H9 (cell line): ENCODE data around the gene C12orf75. TPM values are rescaled to one million over a fixed set of nuclear protein-coding genes. Genes with fewer than 3 reads are reported as not detected.

ENCODE experiments used
- DNase-seq: peaks from one replicate; pipeline ENCODE4 v3.0.0-alpha.2; 2017
- H2AFZ ChIP-seq: one replicate; pipeline ENCODE4 v1.6.1; 2013; ENCODE audit warnings: mild to moderate bottlenecking, low read length, control low read depth, moderate library complexity
- H2AK5ac ChIP-seq: 2 replicates; pipeline ENCODE4 v1.6.1; 2013; ENCODE audit warnings: low read length, control low read depth, mixed read lengths; ENCODE audit not compliant: insufficient read length
- H2BK120ac ChIP-seq: one replicate; pipeline ENCODE4 v1.6.1; 2013; ENCODE audit warnings: low read depth, mild to moderate bottlenecking, low read length, control low read depth, inconsistent platforms; ENCODE audit not compliant: poor library complexity, severe bottlenecking
- H2BK12ac ChIP-seq: 2 replicates; pipeline ENCODE4 v1.6.1; 2013; ENCODE audit warnings: low read length, control low read depth, mixed read lengths, low read depth; ENCODE audit not compliant: insufficient read length
- H2BK15ac ChIP-seq: 2 replicates; pipeline ENCODE4 v1.6.1; 2013; ENCODE audit warnings: low read depth, low read length, control low read depth
- H2BK20ac ChIP-seq: one replicate; pipeline ENCODE4 v1.6.1; 2013; ENCODE audit warnings: low read depth, mild to moderate bottlenecking, low read length, control low read depth, inconsistent platforms; ENCODE audit not compliant: poor library complexity, severe bottlenecking
- H2BK5ac ChIP-seq: 2 replicates; pipeline ENCODE4 v1.6.1; 2013; ENCODE audit warnings: low read length, control low read depth, mixed read lengths; ENCODE audit not compliant: insufficient read length
- H3K14ac ChIP-seq: 2 replicates; pipeline ENCODE4 v1.6.1; 2013; ENCODE audit warnings: low read length, control low read depth; ENCODE audit not compliant: insufficient read depth
- H3K18ac ChIP-seq: 2 replicates; pipeline ENCODE4 v1.6.1; 2013; ENCODE audit warnings: low read depth, mild to moderate bottlenecking, mixed read lengths, low read length, control low read depth; ENCODE audit not compliant: insufficient read length
- H3K23ac ChIP-seq: 2 replicates; pipeline ENCODE4 v1.6.1; 2013; ENCODE audit warnings: low read length, control low read depth, mixed read lengths, low read depth; ENCODE audit not compliant: insufficient read length
- H3K23me2 ChIP-seq: 2 replicates; pipeline ENCODE4 v1.6.1; 2013; ENCODE audit warnings: low read depth, mild to moderate bottlenecking, mixed read lengths, low read length, control low read depth; ENCODE audit not compliant: insufficient read length, poor library complexity, severe bottlenecking
- H3K27ac ChIP-seq: 2 replicates; pipeline ENCODE4 v1.5.1; 2013; ENCODE audit warnings: low read length, control low read depth, mixed read lengths, low read depth; ENCODE audit not compliant: insufficient read length
- H3K27me3 ChIP-seq: 2 replicates; pipeline ENCODE4 v1.6.1; 2013; ENCODE audit warnings: low read length, control low read depth, inconsistent platforms; ENCODE audit not compliant: insufficient read depth
- H3K4ac ChIP-seq: 2 replicates; pipeline ENCODE4 v1.6.1; 2013; ENCODE audit warnings: low read depth, mild to moderate bottlenecking, control low read depth, inconsistent platforms, low read length, moderate library complexity
- H3K4me1 ChIP-seq: 2 replicates; pipeline ENCODE4 v1.6.1; 2013; ENCODE audit warnings: low read length, control low read depth, inconsistent platforms; ENCODE audit not compliant: insufficient read depth
- H3K4me2 ChIP-seq: 2 replicates; pipeline ENCODE4 v1.6.1; 2013; ENCODE audit warnings: low read length, control low read depth, mixed read lengths; ENCODE audit not compliant: insufficient read length, insufficient read depth
- H3K56ac ChIP-seq: 2 replicates; pipeline ENCODE4 v1.6.1; 2013; ENCODE audit warnings: low read depth, mild to moderate bottlenecking, mixed read lengths, low read length, control low read depth; ENCODE audit not compliant: insufficient read length
- H3K79me1 ChIP-seq: 2 replicates; pipeline ENCODE4 v1.6.1; 2013; ENCODE audit warnings: low read depth, mild to moderate bottlenecking, moderate library complexity, low read length, control low read depth, inconsistent platforms; ENCODE audit not compliant: insufficient read depth, poor library complexity, severe bottlenecking
- H3K79me2 ChIP-seq: 2 replicates; pipeline ENCODE4 v1.6.1; 2013; ENCODE audit warnings: low read length, control low read depth, inconsistent platforms; ENCODE audit not compliant: insufficient read depth
- H3K9ac ChIP-seq: 2 replicates; pipeline ENCODE4 v1.6.1; 2013; ENCODE audit warnings: low read length, control low read depth, mixed read lengths; ENCODE audit not compliant: insufficient read length; ENCODE audit errors: extremely low read depth
- H3K9me3 ChIP-seq: one replicate; pipeline ENCODE4 v1.6.1; 2013; ENCODE audit warnings: low read depth, low read length, inconsistent platforms; ENCODE audit not compliant: control insufficient read depth
- H3T11ph ChIP-seq: one replicate; pipeline ENCODE4 v1.6.1; 2013; ENCODE audit warnings: mild to moderate bottlenecking, low read length, control low read depth, inconsistent platforms
- H4K20me1 ChIP-seq: one replicate; pipeline ENCODE4 v1.6.1; 2013; ENCODE audit not compliant: control insufficient read depth, insufficient read length, insufficient read depth
- H4K5ac ChIP-seq: 2 replicates; pipeline ENCODE4 v1.6.1; 2013; ENCODE audit warnings: low read depth, mild to moderate bottlenecking, mixed read lengths, low read length, control low read depth; ENCODE audit not compliant: insufficient read length
- H4K8ac ChIP-seq: replicated peaks from 2 replicates; pipeline ENCODE4 v1.6.1; 2013; ENCODE audit warnings: low read length, control low read depth, mixed read lengths, low read depth; ENCODE audit not compliant: insufficient read length
- H4K91ac ChIP-seq: 2 replicates; pipeline ENCODE4 v1.6.1; 2013; ENCODE audit warnings: low read depth, mild to moderate bottlenecking, moderate library complexity, mixed read lengths, low read length, control low read depth; ENCODE audit not compliant: insufficient read length
- H3K27ac Mint-ChIP-seq, 3 experiments: 2 replicates in 2 of 3; 3 replicates in 1 of 3; pipeline ENCODE4 v1.8.0; 2020 to 2021; ENCODE audit warnings: mixed read lengths in 3 of 3, mild to moderate bottlenecking in 1 of 3, moderate library complexity in 1 of 3
- H3K27me3 Mint-ChIP-seq: 2 replicates; pipeline ENCODE4 v1.8.0; 2021; ENCODE audit warnings: low read depth, mild to moderate bottlenecking, moderate library complexity, mixed read lengths
- H3K36me3 Mint-ChIP-seq, 3 experiments: 2 replicates in 2 of 3; 3 replicates in 1 of 3; pipeline ENCODE4 v1.8.0; 2020 to 2021; ENCODE audit warnings: low read depth in 3 of 3, mixed read lengths in 3 of 3; ENCODE audit not compliant: insufficient read depth in 1 of 3
- H3K4me1 Mint-ChIP-seq, 2 experiments: 2 replicates each; pipeline ENCODE4 v1.8.0; 2020; ENCODE audit warnings: mixed read lengths in 2 of 2
- H3K4me3 Mint-ChIP-seq, 2 experiments: 2 replicates in 1 of 2; 3 replicates in 1 of 2; pipeline ENCODE4 v1.8.0; 2020 to 2021; ENCODE audit warnings: mild to moderate bottlenecking in 2 of 2, mixed read lengths in 2 of 2, moderate library complexity in 1 of 2
- H3K9me3 Mint-ChIP-seq, 2 experiments: 2 replicates in 1 of 2; 3 replicates in 1 of 2; pipeline ENCODE4 v1.8.0; 2020; ENCODE audit warnings: mild to moderate bottlenecking in 2 of 2, mixed read lengths in 2 of 2, moderate library complexity in 1 of 2
- WGBS: extraction: QIAGEN DNeasy Blood & Tissue Kit; methylation state at CpG from one replicate; pipeline ENCODE4 v1.1.7; 2013; ENCODE audit warnings: missing lambda C conversion rate, low lambda C conversion rate, mixed read lengths; ENCODE audit not compliant: insufficient read length; ENCODE audit errors: extremely low coverage; 5-methylcytosine and 5-hydroxymethylcytosine counted together
- total RNA-seq: library from RNA; stranded (reverse); gene quantifications from 2 replicates; pipeline ENCODE4 v1.2.1, GENCODE V29; 2021
- TF ChIP-seq, protein P1 (sequence below): fragments of 200-600 bp; sonication (generic); conservative IDR thresholded peaks from 3 replicates; pipeline ENCODE4 v1.8.0; 2021; ENCODE audit warnings: antibody characterized with exemption, mild to moderate bottlenecking

Gene C12orf75
- total RNA-seq, 1 experiment from 2014 or later: 37.9 TPM

DNA sequence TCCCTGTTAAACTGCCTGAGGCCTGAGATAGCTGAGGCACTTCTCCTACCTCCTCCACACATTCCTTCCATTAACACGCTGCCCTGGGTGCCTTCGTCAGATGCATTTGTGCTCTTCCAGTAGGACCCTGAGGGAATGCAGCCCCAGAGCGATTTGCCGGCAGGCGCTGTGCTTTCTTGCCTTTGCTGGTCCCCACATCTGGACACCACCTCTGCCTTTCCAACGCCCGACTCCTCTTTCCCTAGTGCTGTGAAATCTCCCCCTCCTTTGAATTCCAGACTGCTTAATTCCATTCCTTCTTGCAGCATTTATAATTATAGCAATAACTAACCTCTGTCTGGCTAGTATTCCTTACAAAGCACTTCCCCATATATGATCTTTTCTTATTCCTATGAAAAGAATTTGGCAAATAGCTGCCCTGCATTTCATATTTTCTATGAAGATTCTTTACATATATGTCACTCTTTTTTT is 88.4 kb downstream of the C12orf75 start:
- H2BK5ac ChIP-seq: no peak overlapping the region
- Mint-ChIP-seq H3K27me3 (no peaks in the 10 kb centered on the region), H3K36me3 (no peaks in the 10 kb centered on the region), H3K9me3 (no peaks in the 10 kb centered on the region), H3K27ac (peak overlapping the region in 1 of 3 experiments; percentile 66; a peak in 1 of 7 replicates), H3K4me1 (peaks cover 5 to 10% of the 10 kb centered on the region in 2 experiments; a peak in 3 of 4 replicates), H3K4me3 (no peak overlapping the region)
- H2AFZ ChIP-seq: no peak overlapping the region
- TF ChIP-seq, protein P1, sequence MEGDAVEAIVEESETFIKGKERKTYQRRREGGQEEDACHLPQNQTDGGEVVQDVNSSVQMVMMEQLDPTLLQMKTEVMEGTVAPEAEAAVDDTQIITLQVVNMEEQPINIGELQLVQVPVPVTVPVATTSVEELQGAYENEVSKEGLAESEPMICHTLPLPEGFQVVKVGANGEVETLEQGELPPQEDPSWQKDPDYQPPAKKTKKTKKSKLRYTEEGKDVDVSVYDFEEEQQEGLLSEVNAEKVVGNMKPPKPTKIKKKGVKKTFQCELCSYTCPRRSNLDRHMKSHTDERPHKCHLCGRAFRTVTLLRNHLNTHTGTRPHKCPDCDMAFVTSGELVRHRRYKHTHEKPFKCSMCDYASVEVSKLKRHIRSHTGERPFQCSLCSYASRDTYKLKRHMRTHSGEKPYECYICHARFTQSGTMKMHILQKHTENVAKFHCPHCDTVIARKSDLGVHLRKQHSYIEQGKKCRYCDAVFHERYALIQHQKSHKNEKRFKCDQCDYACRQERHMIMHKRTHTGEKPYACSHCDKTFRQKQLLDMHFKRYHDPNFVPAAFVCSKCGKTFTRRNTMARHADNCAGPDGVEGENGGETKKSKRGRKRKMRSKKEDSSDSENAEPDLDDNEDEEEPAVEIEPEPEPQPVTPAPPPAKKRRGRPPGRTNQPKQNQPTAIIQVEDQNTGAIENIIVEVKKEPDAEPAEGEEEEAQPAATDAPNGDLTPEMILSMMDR: no peak
- no peak overlapping the region for H3K14ac ChIP-seq
- H3T11ph ChIP-seq: no peak overlapping the region
- no peak overlapping the region for H3K9ac ChIP-seq
- H2BK15ac ChIP-seq: no peak overlapping the region
- no peak overlapping the region for H2AK5ac ChIP-seq
- H2BK20ac ChIP-seq: no peak overlapping the region
- no peaks in the 10 kb centered on the region for H4K20me1 ChIP-seq
- no peaks in the 10 kb centered on the region for H3K23me2 ChIP-seq
- no peak overlapping the region for H2BK120ac ChIP-seq
- no peak overlapping the region for H3K4ac ChIP-seq
- no peaks in the 10 kb centered on the region for H3K4me1 ChIP-seq
- no peak overlapping the region for H3K18ac ChIP-seq
- H4K5ac ChIP-seq: no peak overlapping the region
- H3K27me3 ChIP-seq: no peaks in the 10 kb centered on the region; the same call in 1 of the 2 replicates
- H3K4me2 ChIP-seq: no peak overlapping the region
- no peak overlapping the region for H3K23ac ChIP-seq
- H3K79me2 ChIP-seq: no peaks in the 10 kb centered on the region
- no peaks in the 10 kb centered on the region for H3K79me1 ChIP-seq
- H4K8ac ChIP-seq: no peak overlapping the region
- no peak overlapping the region for H3K27ac ChIP-seq
- no peaks in the 10 kb centered on the region for H3K9me3 ChIP-seq
- WGBS: no CpG with 5 or more reads among the region's 7 CpGs
- H2BK12ac ChIP-seq: no peak overlapping the region
- DNase-seq: no peak
- H4K91ac ChIP-seq: no peak overlapping the region
- no peak overlapping the region for H3K56ac ChIP-seq
